NCI-H748 treated with DMSO at 0.1 percent for 48 hours (cell line): ENCODE results near the gene REV3L.
"Not testable (repeated sequence)": the region's sequence is repeated elsewhere in the genome, so short reads cannot be mapped to it uniquely, and the experiment has no call there.

ENCODE experiments used
- DNase-seq: peaks from one replicate; lab custom pipeline; 2025; lab: John Stamatoyannopoulos, UW

REV3L gene

GRCh38 chr6:111482959-111483735, at the start of gene REV3L:
Gene REV3L (minus strand): TSS chr6:111483218. CDS start chr6:111482888, 330 bp downstream.
- DNase-seq = peak; percentile 84

GRCh38 chr6:111531185-111531584, 48.2 kb upstream of the REV3L start:
- no peak for DNase-seq

- no peak for DNase-seq
Measured at GRCh38 chr6:111530667-111531066, 47.6 kb upstream of the REV3L start.

GRCh38 chr6:111530218-111530617, 47.2 kb upstream of the REV3L start:
- DNase-seq = no peak

- DNase-seq = no peak
Measured at GRCh38 chr6:111527367-111527766, 44.3 kb upstream of the REV3L start.

- no peak for DNase-seq
Measured at GRCh38 chr6:111524735-111525134, 41.7 kb upstream of the REV3L start.

GRCh38 chr6:111524252-111524651, 41.2 kb upstream of the REV3L start:
- no peak for DNase-seq

GRCh38 chr6:111523484-111524167, 40.6 kb upstream of the REV3L start:
- no peak for DNase-seq

- DNase-seq = no peak
Measured at GRCh38 chr6:111522393-111523020, 39.5 kb upstream of the REV3L start.

GRCh38 chr6:111521497-111522270, 38.7 kb upstream of the REV3L start:
- no peak for DNase-seq

- no peak for DNase-seq
Measured at GRCh38 chr6:111520524-111520923, 37.5 kb upstream of the REV3L start.

GRCh38 chr6:111517965-111518364, 34.9 kb upstream of the REV3L start:
- no peak for DNase-seq

- DNase-seq = no peak
Measured at GRCh38 chr6:111515259-111515658, 32.2 kb upstream of the REV3L start.

- DNase-seq = not testable (repeated sequence)
Measured at GRCh38 chr6:111514531-111514930, 31.5 kb upstream of the REV3L start.

- not testable (repeated sequence) for DNase-seq
Measured at GRCh38 chr6:111507219-111507618, 24.2 kb upstream of the REV3L start.

GRCh38 chr6:111505498-111505897, 22.5 kb upstream of the REV3L start:
- DNase-seq = not testable (repeated sequence)

- peak; percentile 37 for DNase-seq
Measured at GRCh38 chr6:111503660-111504059, 20.6 kb upstream of the REV3L start.

GRCh38 chr6:111503194-111503593, 20.2 kb upstream of the REV3L start:
- no peak for DNase-seq

GRCh38 chr6:111502154-111502553, 19.1 kb upstream of the REV3L start:
- DNase-seq = no peak

GRCh38 chr6:111499269-111499793, 16.3 kb upstream of the REV3L start:
- DNase-seq = no peak

- no peak for DNase-seq
Measured at GRCh38 chr6:111494951-111495635, 12.1 kb upstream of the REV3L start.
